ENCODE measurements around the gene EVI5. TPM values are rescaled to one million over a fixed set of nuclear protein-coding genes. Genes with fewer than 3 reads are reported as not detected.

Gene EVI5
- total and polyA plus RNA-seq, 8 donors: 1.8 to 200 (median 52.0) TPM

- H3K36me3 ChIP-seq: no peaks in the 10 kb centered on the region
- peak overlapping the region in 2 of 5 donors; percentile 48 to 64 for H3K27ac ChIP-seq
- 44 to 57% (median 55%) methylated on average over 4 of the region's 4 CpGs for WGBS, 5 donors
- peaks cover 0 to 10% (median 2%) of the 10 kb centered on the region in 4 donors for H3K4me1 ChIP-seq
- no peak overlapping the region for H3K4me3 ChIP-seq
- no peak for DNase-seq
- no peaks in the 10 kb centered on the region for H3K9me3 ChIP-seq
- no peak for TF ChIP-seq POLR2A (IDR thresholded peaks at IDR 0.05)
- TF ChIP-seq EP300 (IDR thresholded peaks at IDR 0.05): no peak
- no peak for TF ChIP-seq POLR2AphosphoS5 (IDR thresholded peaks at IDR 0.05)
- TF ChIP-seq CTCF (IDR thresholded peaks at IDR 0.05): no peak
- intact Hi-C loops (cut with DNase I; ENCODE audit: low total_unique reads): no loop called here
- H3K27me3 ChIP-seq: no peaks in the 10 kb centered on the region
Measured at GRCh38 chr1:92459871-92460320, 325.0 kb downstream of the EVI5 start.

Small RNAs within 50 kb of the gene (small RNA-seq; reads per million reads assigned to genes)
- gene AC104332.2 (0 reads per million in 4 donors), gene RNU4-59P (0 reads per million in 4 donors)

Other genes starting within 250 kb of the EVI5 start
- gene RPL5, start 46.9 kb upstream of the EVI5 start, total RNA-seq: 1,000 to 10,000 TPM; 1,447 to 2,022 (median 1,553) TPM
- gene RPL5, start 46.9 kb upstream of the EVI5 start, polyA plus RNA-seq: 1,000 to 10,000 TPM; 1,862 to 2,593 (median 2,118) TPM
- 10 to 100 TPM in 3 of 5 donors, 1 to 10 TPM in 2; 2.0 to 15.5 (median 12.1) TPM for gene DIPK1A, start 176.4 kb upstream of the EVI5 start, total RNA-seq
- gene DIPK1A, start 176.4 kb upstream of the EVI5 start, polyA plus RNA-seq: 1 to 10 TPM; 2.6 to 3.5 (median 3.5) TPM